Measurements from ENCODE around the gene KRT6C.
"Not testable (repeated sequence)": the region's sequence is repeated elsewhere in the genome, so short reads cannot be mapped to it uniquely, and the experiment has no call there.

Gene KRT6C

DNA sequence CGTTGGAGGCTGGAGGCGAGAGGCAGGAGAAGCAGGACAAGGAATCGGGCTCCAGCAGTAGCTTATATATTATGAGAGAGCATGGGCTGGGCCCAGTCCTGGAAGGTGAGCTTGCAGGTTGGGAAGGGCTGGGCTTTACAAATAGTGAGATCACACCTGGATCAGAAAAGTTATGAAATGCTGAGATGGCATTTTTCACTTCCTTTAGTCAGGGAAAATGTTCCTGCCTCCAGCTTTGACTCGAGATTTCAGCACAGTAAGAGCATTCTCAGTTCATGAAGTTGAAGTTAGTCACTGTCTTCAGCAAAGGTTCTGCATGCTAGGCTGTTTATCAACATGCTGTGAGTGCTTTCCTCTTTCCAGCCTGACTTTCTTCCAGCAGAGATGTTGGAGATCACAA, at the start of gene KRT6C:
TSS of gene KRT6C (minus strand) at position 38 of the 400 bp plus-strand sequence. CDS start 68 bp downstream, outside the sequence.
- DNase-seq: no peak

- DNase-seq: no peak
Observed at GRCh38 chr12:52522346-52523011, 48.9 kb upstream of the KRT6C start.

- DNase-seq: no peak
Observed at GRCh38 chr12:52521568-52522266, 48.1 kb upstream of the KRT6C start.

DNA sequence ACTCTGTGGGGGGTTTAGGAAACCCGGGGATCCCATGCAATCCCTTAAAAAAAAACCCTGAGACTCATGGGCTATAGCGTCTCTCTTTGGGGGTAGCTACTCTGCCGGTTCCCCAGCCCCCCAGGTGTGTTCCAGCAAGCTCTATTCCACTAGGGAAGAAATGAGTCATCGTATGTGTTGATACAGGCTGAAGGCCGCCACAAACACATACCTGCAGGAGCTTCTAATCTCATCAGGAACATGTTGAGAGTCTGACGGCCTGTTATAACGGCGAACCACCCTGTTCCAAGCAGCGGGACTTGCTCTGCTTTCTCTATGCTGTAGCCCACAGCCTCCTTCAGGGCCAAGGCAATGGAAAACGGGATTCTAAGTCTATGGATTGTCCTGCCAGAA, 47.6 kb upstream of the KRT6C start:
- no peak for DNase-seq

- no peak for DNase-seq
Observed at GRCh38 chr12:52519826-52520662, 46.4 kb upstream of the KRT6C start, which contains the start of gene KRT5. TSS of gene KRT5 (minus strand) at chr12:52520394. CDS start at chr12:52520296, 98 bp downstream.

- DNase-seq: no peak
Observed at GRCh38 chr12:52519387-52519703, 45.7 kb upstream of the KRT6C start.

- DNase-seq: no peak
Observed at GRCh38 chr12:52518574-52519386, 45.2 kb upstream of the KRT6C start.

GRCh38 chr12:52517888-52518287, 44.3 kb upstream of the KRT6C start:
- DNase-seq: no peak

DNA sequence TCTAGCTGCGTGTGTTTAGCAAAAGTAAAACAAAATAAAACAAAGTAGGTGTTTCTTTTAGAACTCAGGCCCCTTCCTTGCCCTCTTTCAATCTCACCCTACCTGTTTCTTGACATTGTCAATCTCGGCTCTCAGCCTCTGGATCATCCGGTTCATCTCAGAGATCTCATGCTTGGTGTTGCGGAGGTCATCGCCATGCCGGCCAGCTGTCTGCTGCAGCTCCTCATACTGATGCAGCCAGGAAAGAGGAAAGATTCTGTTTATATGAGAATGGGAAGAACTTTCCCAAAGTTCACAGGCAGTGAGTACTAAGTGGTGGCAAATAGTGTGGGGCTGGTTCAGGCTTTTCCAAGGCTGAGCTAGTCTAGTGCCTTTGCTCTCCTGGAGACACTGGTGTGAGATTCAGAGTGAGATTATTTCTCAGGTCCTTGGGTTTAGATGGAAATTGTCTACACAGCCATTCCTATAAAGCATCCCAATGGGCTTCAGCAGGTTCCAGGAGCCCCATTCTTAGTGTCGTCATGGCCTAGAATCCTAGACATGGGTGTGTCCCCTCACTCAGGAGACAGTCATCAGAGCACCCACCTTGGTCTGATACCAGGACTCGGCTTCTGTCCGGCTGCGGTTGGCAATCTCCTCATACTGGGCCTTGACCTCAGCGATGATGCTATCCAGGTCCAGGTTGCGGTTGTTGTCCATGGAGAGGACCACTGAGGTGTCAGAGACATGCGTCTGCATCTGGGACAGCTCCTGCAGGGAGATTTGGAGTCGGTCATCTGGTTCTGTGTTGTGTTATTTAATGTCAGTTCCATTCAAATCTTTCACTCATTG, 43.6 kb upstream of the KRT6C start:
- no peak for DNase-seq

GRCh38 chr12:52515927-52516831, 42.6 kb upstream of the KRT6C start:
- DNase-seq: no peak

- no peak for DNase-seq
Observed at GRCh38 chr12:52515319-52515646, 41.7 kb upstream of the KRT6C start.

DNA sequence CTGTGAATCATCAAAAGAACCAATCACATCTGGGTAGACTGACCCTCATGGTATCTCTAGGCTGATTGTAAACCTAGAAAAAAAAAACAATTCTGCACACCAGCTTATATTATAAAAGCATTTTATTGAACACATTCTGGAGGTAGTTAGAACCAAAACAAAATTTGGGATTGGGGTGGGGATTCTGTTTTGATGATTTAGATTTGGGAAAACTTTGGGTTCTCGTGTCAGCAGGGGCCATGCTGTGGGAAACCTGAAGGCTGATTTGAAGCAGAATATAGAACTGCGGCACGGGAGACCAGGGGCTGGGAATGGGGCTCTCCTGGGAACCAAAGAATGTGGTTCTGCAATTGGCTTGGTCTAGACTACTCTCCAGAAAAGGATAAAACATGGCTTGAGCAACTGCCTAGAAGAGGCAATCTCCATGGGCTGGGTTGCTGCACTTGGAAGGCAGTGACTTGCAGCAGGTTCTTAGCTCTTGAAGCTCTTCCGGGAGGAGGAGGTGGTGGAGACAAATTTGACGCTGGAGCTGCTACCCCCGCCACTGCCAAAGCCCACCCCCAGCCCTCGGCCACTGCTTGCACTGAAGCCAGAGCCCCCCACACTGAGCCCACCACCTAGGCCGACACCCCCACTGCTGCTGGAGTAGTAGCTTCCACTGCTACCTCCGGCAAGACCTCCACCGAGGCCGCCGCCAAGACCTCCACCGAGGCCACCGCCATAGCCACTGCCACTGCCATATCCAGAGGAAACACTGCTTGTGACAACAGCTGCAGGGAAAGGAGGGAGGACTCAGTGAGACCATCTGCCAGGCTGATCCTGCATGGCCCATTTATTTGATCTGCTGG, 41.1 kb upstream of the KRT6C start:
- no peak for DNase-seq

GRCh38 chr12:52513736-52514135, 40.1 kb upstream of the KRT6C start:
- DNase-seq: no peak

DNA sequence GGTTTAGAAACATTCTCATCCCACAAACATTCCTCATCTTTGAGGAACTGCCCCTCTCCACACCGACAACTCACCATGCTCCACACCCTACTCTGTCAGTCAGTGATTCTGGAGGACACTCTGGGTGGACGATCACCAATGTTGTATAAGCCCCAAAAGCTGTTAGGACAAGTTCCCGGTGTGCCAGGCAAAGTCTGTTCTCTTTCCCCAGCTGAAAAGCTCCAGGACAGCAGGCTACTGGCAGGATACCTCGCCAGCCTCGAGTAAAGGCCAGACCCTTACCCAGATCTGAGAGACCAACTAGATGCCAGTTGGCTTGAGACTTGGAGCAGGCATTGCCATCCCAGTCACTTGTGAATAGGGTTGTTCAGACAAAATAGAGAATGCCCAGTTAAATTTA, 34.6 kb upstream of the KRT6C start:
- no peak for DNase-seq

DNA sequence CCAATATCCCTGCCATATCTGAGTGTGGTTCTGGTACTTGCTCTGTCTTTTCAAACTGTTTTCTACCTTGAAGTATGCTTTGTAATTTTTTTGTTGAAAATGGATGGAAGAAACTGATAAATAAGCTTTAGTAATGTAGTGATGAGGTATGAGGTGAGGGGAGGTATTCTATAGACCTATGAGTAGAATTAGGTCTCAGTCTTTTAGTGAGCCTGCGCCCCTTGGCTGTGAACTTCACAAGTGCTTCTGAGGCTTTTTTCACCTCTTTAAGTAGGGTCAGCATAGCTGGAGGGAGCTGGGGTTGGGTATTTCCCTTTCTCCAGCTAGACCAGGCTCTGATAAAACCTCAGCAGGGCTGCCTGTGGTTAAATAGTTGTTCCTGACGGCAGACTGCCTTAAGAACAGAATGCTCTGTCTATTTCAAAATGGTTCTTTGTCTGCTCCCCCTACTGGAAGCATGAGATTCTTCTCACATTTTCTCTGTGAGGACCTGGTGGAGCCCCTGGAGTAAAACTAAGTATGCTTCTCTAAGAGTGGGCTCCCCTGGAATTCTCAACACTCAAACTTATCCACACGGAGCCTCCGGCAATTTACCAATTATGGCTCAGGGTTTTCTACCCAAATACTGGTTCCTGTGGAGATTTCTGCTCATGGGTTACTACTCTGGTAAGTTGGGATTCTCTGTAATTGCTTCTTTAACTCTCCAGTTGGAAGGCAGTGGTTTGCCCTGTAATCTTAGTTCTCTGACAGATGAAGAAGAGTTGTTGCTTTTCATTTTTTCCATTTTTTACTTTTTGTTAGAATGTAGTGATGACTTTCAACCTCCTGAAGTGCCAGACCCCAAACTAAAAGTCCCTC, 33.5 kb upstream of the KRT6C start:
- no peak for DNase-seq

DNA sequence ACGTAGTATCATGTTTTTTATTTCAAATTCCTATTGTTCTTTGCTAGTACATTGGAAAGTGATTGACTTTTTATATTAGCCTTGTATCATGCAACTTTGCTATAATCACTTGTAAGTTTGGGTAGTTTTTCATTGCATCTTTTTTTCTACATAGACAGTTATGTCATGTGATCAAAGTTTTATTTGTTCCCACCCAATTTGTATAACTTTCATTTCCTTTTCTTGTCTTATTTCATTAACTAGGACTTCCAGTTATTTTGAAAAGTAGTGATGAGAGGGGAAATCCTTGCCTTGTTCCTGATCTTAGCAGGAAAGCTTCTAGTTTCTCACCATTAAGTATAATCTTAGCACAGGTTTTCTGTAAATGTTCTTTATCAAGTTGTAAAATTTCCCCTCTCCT, 29.3 kb upstream of the KRT6C start:
- no peak for DNase-seq

DNA sequence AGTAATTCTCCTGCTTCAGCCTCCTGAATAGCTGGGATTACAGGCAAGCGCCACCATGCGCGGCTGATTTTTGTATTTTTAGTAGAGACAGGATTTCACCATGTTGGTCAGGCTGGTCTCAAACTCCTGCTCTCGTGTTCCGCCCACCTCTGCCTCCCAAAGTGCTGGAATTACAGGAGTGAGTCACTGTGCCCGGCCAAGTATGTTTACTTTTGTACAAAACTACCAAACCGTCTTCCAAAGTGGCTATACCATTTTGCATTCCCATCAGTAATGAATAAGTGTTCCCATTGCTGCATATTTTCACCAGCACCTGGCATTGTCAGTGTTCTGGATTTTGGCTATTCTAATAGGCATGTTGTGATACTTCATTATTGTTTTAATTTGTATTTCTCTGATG, 27.9 kb upstream of the KRT6C start:
- no peak for DNase-seq

DNA sequence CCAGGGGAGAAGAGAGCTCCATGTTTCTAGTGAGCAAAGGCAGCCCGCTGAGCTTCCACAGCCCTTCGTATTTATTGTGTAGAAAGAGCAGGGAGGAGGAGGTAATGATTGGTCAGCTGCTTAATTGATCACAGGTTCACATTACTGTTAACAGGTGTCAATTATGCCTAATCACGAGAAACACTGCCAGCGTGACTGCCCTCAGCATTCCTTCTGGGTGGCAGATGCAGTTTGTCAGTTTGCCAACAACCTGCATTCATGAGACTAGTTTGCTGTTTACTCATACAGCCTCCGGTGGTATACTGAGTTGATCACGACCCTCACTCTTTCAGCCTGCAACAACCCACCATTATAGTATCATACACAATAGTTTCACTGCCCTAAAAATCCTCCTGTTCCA, 27.0 kb upstream of the KRT6C start:
- not testable (repeated sequence) for DNase-seq
